ENCODE data around the gene CXCL1.

CXCL1 gene

GRCh38 chr4:73851293-73851692 lies 17.9 kb upstream of the CXCL1 start:
- no peak for DNase-seq (ENCODE audit: low read depth)

- no peak for DNase-seq (ENCODE audit: low read depth)
Observed at GRCh38 chr4:73852771-73853170, 16.4 kb upstream of the CXCL1 start.

- DNase-seq (ENCODE audit: low read depth), result no peak
Observed at GRCh38 chr4:73853246-73853704, 15.9 kb upstream of the CXCL1 start, which contains the start of gene PF4V1. PF4V1 (plus strand) TSS chr4:73853296; CDS start chr4:73853363, 67 bp downstream.

- DNase-seq (ENCODE audit: low read depth), result no peak
Observed at GRCh38 chr4:73853718-73854473, 15.3 kb upstream of the CXCL1 start.

- DNase-seq (ENCODE audit: low read depth), result no peak
Observed at GRCh38 chr4:73855406-73855805, 13.8 kb upstream of the CXCL1 start.

GRCh38 chr4:73856518-73856917 lies 12.7 kb upstream of the CXCL1 start:
- no peak for DNase-seq (ENCODE audit: low read depth)

GRCh38 chr4:73859614-73860088 lies 9.5 kb upstream of the CXCL1 start:
- no peak for DNase-seq (ENCODE audit: low read depth)

- no peak for DNase-seq (ENCODE audit: low read depth)
Observed at GRCh38 chr4:73860181-73860580, 9.0 kb upstream of the CXCL1 start.

- DNase-seq (ENCODE audit: low read depth), result no peak
Observed at GRCh38 chr4:73860917-73861316, 8.3 kb upstream of the CXCL1 start.

GRCh38 chr4:73862322-73862721 lies 6.9 kb upstream of the CXCL1 start:
- DNase-seq (ENCODE audit: low read depth), result no peak

- DNase-seq (ENCODE audit: low read depth), result no peak
Observed at GRCh38 chr4:73864365-73864764, 4.8 kb upstream of the CXCL1 start.

- no peak for DNase-seq (ENCODE audit: low read depth)
Observed at GRCh38 chr4:73864961-73865360, 4.2 kb upstream of the CXCL1 start.

GRCh38 chr4:73865431-73866096 lies 3.6 kb upstream of the CXCL1 start:
- no peak for DNase-seq (ENCODE audit: low read depth)

- DNase-seq (ENCODE audit: low read depth), result no peak
Observed at GRCh38 chr4:73866246-73866645, 2.9 kb upstream of the CXCL1 start.

- no peak for DNase-seq (ENCODE audit: low read depth)
Observed at GRCh38 chr4:73867783-73868182, 1.4 kb upstream of the CXCL1 start.

- DNase-seq (ENCODE audit: low read depth), result no peak
Observed at GRCh38 chr4:73868206-73869129, 725 bp upstream of the CXCL1 start.

GRCh38 chr4:73870260-73870659 lies 1.1 kb downstream of the CXCL1 start:
- DNase-seq (ENCODE audit: low read depth), result no peak

GRCh38 chr4:73870768-73871167 lies 1.6 kb downstream of the CXCL1 start:
- no peak for DNase-seq (ENCODE audit: low read depth)

- no peak for DNase-seq (ENCODE audit: low read depth)
Observed at GRCh38 chr4:73871511-73872310, 2.5 kb downstream of the CXCL1 start.

GRCh38 chr4:73872316-73873108 lies 3.3 kb downstream of the CXCL1 start:
- DNase-seq (ENCODE audit: low read depth), result no peak

- DNase-seq (ENCODE audit: low read depth), result no peak
Observed at GRCh38 chr4:73874386-73874785, 5.2 kb downstream of the CXCL1 start.

Measured in activated T-helper 1 cell treated with Interleukin-2 at 50 U/mL for 16 hours (primary cell).